Loucy (cell line): ENCODE data around the gene CYSRT1.

Experiments used
- H2AFZ ChIP-seq: fragments of 200-600 bp; sonication (generic); 2 replicates; pipeline ENCODE4 v1.6.0; 2016; ENCODE audit warnings: antibody characterized with exemption, mild to moderate bottlenecking, low read length, moderate library complexity
- H3F3A ChIP-seq: fragments of 200-600 bp; 2 replicates; pipeline ENCODE4 v1.6.0; 2016; ENCODE audit warnings: antibody characterized with exemption, low read depth, mild to moderate bottlenecking
- H3K27me3 ChIP-seq: fragments of 200-600 bp; sonication (generic); 2 replicates; pipeline ENCODE4 v1.6.1; 2014; ENCODE audit warnings: low read length, mild to moderate bottlenecking; ENCODE audit not compliant: insufficient read depth, poor library complexity, severe bottlenecking
- H3K36me3 ChIP-seq: fragments of 200-600 bp; sonication (generic); 2 replicates; pipeline ENCODE4 v1.6.1; 2016; ENCODE audit warnings: low read length; ENCODE audit not compliant: insufficient read depth
- H3K4me1 ChIP-seq: fragments of 200-600 bp; sonication (generic); 2 replicates; pipeline ENCODE4 v1.5.1; 2014; ENCODE audit warnings: low read length, mild to moderate bottlenecking; ENCODE audit not compliant: insufficient read depth, poor library complexity, severe bottlenecking
- H3K4me2 ChIP-seq: fragments of 200-600 bp; sonication (generic); 2 replicates; pipeline ENCODE4 v1.6.0; 2014; ENCODE audit warnings: antibody characterized with exemption, low read length, low read depth, mild to moderate bottlenecking; ENCODE audit not compliant: poor library complexity, severe bottlenecking
- H3K4me3 ChIP-seq: fragments of 200-600 bp; sonication (generic); 2 replicates; pipeline ENCODE4 v1.5.1; 2014; ENCODE audit warnings: low read length, mild to moderate bottlenecking, mixed read lengths; ENCODE audit not compliant: poor library complexity, severe bottlenecking
- H3K79me2 ChIP-seq: fragments of 200-600 bp; sonication (generic); 2 replicates; pipeline ENCODE4 v1.6.1; 2014; ENCODE audit warnings: low read length; ENCODE audit not compliant: insufficient read depth
- H3K9ac ChIP-seq: fragments of 200-600 bp; sonication (generic); 2 replicates; pipeline ENCODE4 v1.6.0; 2014; ENCODE audit warnings: mild to moderate bottlenecking, low read depth, low read length, moderate library complexity; ENCODE audit not compliant: poor library complexity, severe bottlenecking
- H3K9me2 ChIP-seq: fragments of 200-600 bp; sonication (generic); replicated peaks from 2 replicates; pipeline ENCODE4 v1.6.1; 2016; ENCODE audit warnings: low read depth, low read length, mixed read lengths
- H3K9me3 ChIP-seq: fragments of 200-600 bp; sonication (generic); 2 replicates; pipeline ENCODE4 v1.6.1; 2014; ENCODE audit warnings: mild to moderate bottlenecking, antibody characterized with exemption, low read length, low read depth; ENCODE audit not compliant: insufficient read depth
- H4K20me1 ChIP-seq: fragments of 200-600 bp; sonication (generic); 2 replicates; pipeline ENCODE4 v1.6.0; 2014; ENCODE audit warnings: antibody characterized with exemption, low read length, mild to moderate bottlenecking; ENCODE audit not compliant: insufficient read depth, poor library complexity, severe bottlenecking
- CTCF ChIP-seq: fragments of 200-600 bp; sonication (generic); conservative IDR thresholded peaks from 2 replicates; pipeline ENCODE4 v1.5.1; 2014; ENCODE audit warnings: mild to moderate bottlenecking, antibody characterized with exemption, low read length
- EZH2phosphoT487 ChIP-seq: fragments of 200-600 bp; IDR thresholded peaks from 2 replicates; pipeline ENCODE4 v1.6.1; 2018; ENCODE audit warnings: antibody characterized with exemption, mild to moderate bottlenecking, moderate library complexity, borderline replicate concordance

The CYSRT1 gene

GRCh38 chr9:137194388-137194787 is 30.6 kb upstream of the CYSRT1 start:
- H3K4me2 ChIP-seq = peak overlapping the region; percentile 27
- H3K9me3 ChIP-seq = no peaks in the 10 kb centered on the region
- peaks cover 7% of the 10 kb centered on the region; the same call in 1 of the 2 replicates for H3K36me3 ChIP-seq
- H2AFZ ChIP-seq = no peak overlapping the region
- no peak overlapping the region for H3K9ac ChIP-seq
- no peaks in the 10 kb centered on the region for H3F3A ChIP-seq
- TF ChIP-seq CTCF (no peak), EZH2phosphoT487 (no peak)
- H3K79me2 ChIP-seq = peaks cover 48% of the 10 kb centered on the region
- peaks cover 23% of the 10 kb centered on the region for H4K20me1 ChIP-seq
- no peaks in the 10 kb centered on the region for H3K27me3 ChIP-seq
- H3K9me2 ChIP-seq = no peaks in the 10 kb centered on the region
- H3K4me1 ChIP-seq = peaks cover 25% of the 10 kb centered on the region
- no peak overlapping the region for H3K4me3 ChIP-seq

GRCh38 chr9:137194909-137195308 is 30.1 kb upstream of the CYSRT1 start:
- Histone ChIP-seq H3K4me3 (no peak overlapping the region), H3K4me1 (peaks cover 21% of the 10 kb centered on the region)

GRCh38 chr9:137195525-137196220 is 29.3 kb upstream of the CYSRT1 start:
- no peaks in the 10 kb centered on the region for H3K9me2 ChIP-seq
- no peaks in the 10 kb centered on the region for H3K9me3 ChIP-seq
- peak overlapping the region; percentile 27 for H3K4me2 ChIP-seq
- no peaks in the 10 kb centered on the region for H3K27me3 ChIP-seq
- H3K9ac ChIP-seq = no peak overlapping the region
- H2AFZ ChIP-seq = no peak overlapping the region
- H3K36me3 ChIP-seq = peaks cover 7% of the 10 kb centered on the region; the same call in 1 of the 2 replicates
- no peaks in the 10 kb centered on the region for H3F3A ChIP-seq
- H4K20me1 ChIP-seq = peaks cover 14% of the 10 kb centered on the region
- TF ChIP-seq CTCF = no peak
- no peak for TF ChIP-seq EZH2phosphoT487
- peaks cover 16% of the 10 kb centered on the region for H3K4me1 ChIP-seq
- H3K79me2 ChIP-seq = peaks cover 39% of the 10 kb centered on the region
- no peak overlapping the region for H3K4me3 ChIP-seq

More at GRCh38 chr9:137194909-137195308, 30.1 kb upstream of the CYSRT1 start:
- Histone ChIP-seq H3F3A (no peaks in the 10 kb centered on the region), H3K9ac (no peak overlapping the region), H3K36me3 (peaks cover 7% of the 10 kb centered on the region; the same call in 1 of the 2 replicates), H3K4me2 (peak overlapping the region; percentile 27), H3K27me3 (no peaks in the 10 kb centered on the region), H2AFZ (no peak overlapping the region), H3K9me2 (no peaks in the 10 kb centered on the region), H4K20me1 (peaks cover 22% of the 10 kb centered on the region), H3K9me3 (no peaks in the 10 kb centered on the region), H3K79me2 (peaks cover 47% of the 10 kb centered on the region)
- TF ChIP-seq CTCF (no peak), EZH2phosphoT487 (no peak)
